ENCODE data around the gene RUFY2. TPM values are rescaled to one million over a fixed set of nuclear protein-coding genes. Genes with fewer than 3 reads are reported as not detected.

The RUFY2 gene
- total and polyA plus RNA-seq, 2 donors (not counting 3 experiments of a cell fraction or from before 2014, with no cell fraction given) = 5.7 to 24.2 TPM

- FAIRE-seq (no peak), DNase-seq (ENCODE audit: low read depth, low spot score) (peak; percentile 75)
- no peaks in the 10 kb centered on the region for H3K9me1 ChIP-seq (replicated peaks; ENCODE audit: control insufficient read depth, extremely low read depth, insufficient read depth, low read length)
- peak overlapping the region; percentile 89 for H3K9ac ChIP-seq (replicated peaks; ENCODE audit: extremely low read depth, insufficient read depth, low read length)
- H3K4me1 ChIP-seq (ENCODE audit: control insufficient read depth, extremely low read depth, insufficient read depth, low read length) = peaks cover 6% of the 10 kb centered on the region
- no peaks in the 10 kb centered on the region for H3K27me3 ChIP-seq (ENCODE audit: control insufficient read depth in 2 of 2, insufficient read depth in 2 of 2, low read length in 2 of 2)
- peaks cover 3% of the 10 kb centered on the region for H4K20me1 ChIP-seq (replicated peaks; ENCODE audit: control insufficient read depth, extremely low read depth, insufficient read depth, low read length)
- peak overlapping the region; percentile 67 to 93 (median 88) for H3K4me3 ChIP-seq (replicated peaks in 1 of 3; ENCODE audit: insufficient read depth in 1 of 3, low read depth in 1 of 3, low read length in 3 of 3)
- no peak for TF ChIP-seq MYC (IDR thresholded peaks at IDR 0.05; ENCODE audit: low read depth, low read length)
- TF ChIP-seq EZH2 (IDR thresholded peaks at IDR 0.05; ENCODE audit: borderline replicate concordance, low read depth, low read length, severe bottlenecking) = no peak
- no peak for TF ChIP-seq POLR2AphosphoS5 (IDR thresholded peaks at IDR 0.05; ENCODE audit: insufficient read depth, low read depth, low read length)
- no peak for TF ChIP-seq FOS (IDR thresholded peaks at IDR 0.05; ENCODE audit: borderline replicate concordance, insufficient read depth, low read length)
- H3K36me3 ChIP-seq (ENCODE audit: control insufficient read depth in 2 of 2, extremely low read depth in 1 of 2, insufficient read depth in 2 of 2, low read length in 2 of 2) = no peaks in the 10 kb centered on the region
- dilution Hi-C loops (cut with MboI; ENCODE audit: extremely low pct_ligation_motif_present, low sequenced_read_pairs) (no loop called here), intact Hi-C loops (cut with micrococcal nuclease) (loop anchor here (2.0 to 10.0 kb wide), 2 partner anchors 67 to 319 kb away; partner anchors contain the start of gene CCAR1)
- peak overlapping the region; percentile 77 for H3K4me2 ChIP-seq (ENCODE audit: insufficient read depth, low read length)
- H3K79me2 ChIP-seq (ENCODE audit: control insufficient read depth, insufficient read depth, low read length) = peaks cover 37% of the 10 kb centered on the region
- POLR2A ChIA-PET = interaction anchor here (0.9 kb wide), 1 partner anchor 118 kb away, joined by 3 read pairs; no protein-coding TSS in a partner anchor
- H3K9me3 ChIP-seq (replicated peaks; ENCODE audit: control insufficient read depth, insufficient read depth, low read length) = no peaks in the 10 kb centered on the region
- CTCF ChIA-PET = interaction anchor here (0.6 to 1.3 kb wide), 17 partner anchors 9 to 535 kb away, joined by 3 to 10 read pairs (median 4); partner anchors contain the start of genes DDX50 and DNA2
- peak overlapping the region; percentile 50 for H3K27ac ChIP-seq (ENCODE audit: insufficient read depth, low read depth, low read length)
- BruUV-seq (replicated peaks) = no TSS peak
- H2AFZ ChIP-seq (ENCODE audit: low read depth, low read length) = peak overlapping the region; percentile 70
Measured at GRCh38 chr10:68406111-68406814, 814 bp downstream of the RUFY2 start.

GRCh38 chr10:68403701-68404100 lies 3.4 kb downstream of the RUFY2 start:
- DNase-seq (ENCODE audit: low read depth, low spot score) (no peak), FAIRE-seq (no peak)
- Histone ChIP-seq H4K20me1 (replicated peaks; ENCODE audit: control insufficient read depth, extremely low read depth, insufficient read depth, low read length) (peaks cover 3% of the 10 kb centered on the region), H3K4me2 (ENCODE audit: insufficient read depth, low read length) (no peak overlapping the region), H3K27me3 (ENCODE audit: control insufficient read depth in 2 of 2, insufficient read depth in 2 of 2, low read length in 2 of 2) (no peaks in the 10 kb centered on the region), H3K9ac (replicated peaks; ENCODE audit: extremely low read depth, insufficient read depth, low read length) (no peak overlapping the region), H3K4me3 (replicated peaks in 1 of 3; ENCODE audit: insufficient read depth in 1 of 3, low read depth in 1 of 3, low read length in 3 of 3) (no peak overlapping the region), H3K9me1 (replicated peaks; ENCODE audit: control insufficient read depth, extremely low read depth, insufficient read depth, low read length) (no peaks in the 10 kb centered on the region), H2AFZ (ENCODE audit: low read depth, low read length) (no peak overlapping the region), H3K4me1 (ENCODE audit: control insufficient read depth, extremely low read depth, insufficient read depth, low read length) (peaks cover 6% of the 10 kb centered on the region), H3K79me2 (ENCODE audit: control insufficient read depth, insufficient read depth, low read length) (peaks cover 37% of the 10 kb centered on the region), H3K36me3 (ENCODE audit: control insufficient read depth in 2 of 2, extremely low read depth in 1 of 2, insufficient read depth in 2 of 2, low read length in 2 of 2) (no peaks in the 10 kb centered on the region), H3K27ac (ENCODE audit: insufficient read depth, low read depth, low read length) (no peak overlapping the region), H3K9me3 (replicated peaks; ENCODE audit: control insufficient read depth, insufficient read depth, low read length) (no peaks in the 10 kb centered on the region)
- ChIA-PET CTCF (no interaction called here), POLR2A (no interaction called here)
- dilution Hi-C loops (cut with MboI; ENCODE audit: extremely low pct_ligation_motif_present, low sequenced_read_pairs) = no loop called here
- TF ChIP-seq CTCF (IDR thresholded peaks at IDR 0.05; ENCODE audit: extremely low read depth in 1 of 2, insufficient read depth in 1 of 2, low read depth in 1 of 2, low read length in 2 of 2) = no peak
- no peak for TF ChIP-seq EZH2 (IDR thresholded peaks at IDR 0.05; ENCODE audit: borderline replicate concordance, low read depth, low read length, severe bottlenecking)
- TF ChIP-seq JUN (IDR thresholded peaks at IDR 0.05; ENCODE audit: borderline replicate concordance, insufficient read depth, insufficient read length, low read depth) = no peak
- no peak for TF ChIP-seq FOS (IDR thresholded peaks at IDR 0.05; ENCODE audit: borderline replicate concordance, insufficient read depth, low read length)
- TF ChIP-seq POLR2A (IDR thresholded peaks at IDR 0.05; ENCODE audit: low read depth, low read length) = no peak
- no peak for TF ChIP-seq POLR2AphosphoS5 (IDR thresholded peaks at IDR 0.05; ENCODE audit: insufficient read depth, low read depth, low read length)
- no peak for TF ChIP-seq GATA2 (IDR thresholded peaks at IDR 0.05; ENCODE audit: insufficient read depth, insufficient read length, low read depth, low read length)
- no peak for TF ChIP-seq MYC (IDR thresholded peaks at IDR 0.05; ENCODE audit: low read depth, low read length)
- TF ChIP-seq, protein P1, sequence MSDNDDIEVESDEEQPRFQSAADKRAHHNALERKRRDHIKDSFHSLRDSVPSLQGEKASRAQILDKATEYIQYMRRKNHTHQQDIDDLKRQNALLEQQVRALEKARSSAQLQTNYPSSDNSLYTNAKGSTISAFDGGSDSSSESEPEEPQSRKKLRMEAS (IDR thresholded peaks at IDR 0.05; ENCODE audit: insufficient read depth, insufficient read length) = no peak
- no TSS peak for BruUV-seq (replicated peaks)
- intact Hi-C loops (cut with micrococcal nuclease) = loop anchor here (10.0 kb wide), 1 partner anchor 321 kb away; the partner anchor contains the start of gene CCAR1

Measured in endothelial cell of umbilical vein (primary cell).